Smooth muscle cell (in vitro differentiated cells): ENCODE results near the gene ZBTB48. TPM values are rescaled to one million over a fixed set of nuclear protein-coding genes. Genes with fewer than 3 reads are reported as not detected.

ENCODE experiments used
- DNase-seq: peaks from one replicate; lab custom pipeline; 2025; ENCODE audit not compliant: unreplicated experiment; lab: John Stamatoyannopoulos, UW
- H2AFZ ChIP-seq: fragments of 200-600 bp; sonication (generic); 2 replicates; pipeline ENCODE4 v1.6.0; 2016; ENCODE audit warnings: antibody characterized with exemption, low read depth, mild to moderate bottlenecking
- H3F3A ChIP-seq: fragments of 200-600 bp; sonication (generic); 2 replicates; pipeline ENCODE4 v1.6.0; 2017; ENCODE audit warnings: antibody characterized with exemption, low read depth
- H3K27ac ChIP-seq: fragments of 200-600 bp; sonication (generic); 2 replicates; pipeline ENCODE4 v1.5.1; 2016; ENCODE audit warnings: low read depth, mild to moderate bottlenecking
- H3K27me3 ChIP-seq: fragments of 200-600 bp; sonication (generic); 2 replicates; pipeline ENCODE4 v1.6.1; 2016; ENCODE audit warnings: low read depth, mild to moderate bottlenecking
- H3K36me3 ChIP-seq: fragments of 200-600 bp; sonication (generic); 2 replicates; pipeline ENCODE4 v1.5.1; 2016; ENCODE audit warnings: low read depth
- H3K4me1 ChIP-seq: fragments of 200-600 bp; sonication (generic); 2 replicates; pipeline ENCODE4 v1.5.1; 2016; ENCODE audit warnings: low read depth
- H3K4me2 ChIP-seq: fragments of 200-600 bp; sonication (generic); 2 replicates; pipeline ENCODE4 v1.6.0; 2016; ENCODE audit warnings: mild to moderate bottlenecking
- H3K4me3 ChIP-seq: fragments of 200-600 bp; sonication (generic); 2 replicates; pipeline ENCODE4 v1.5.1; 2016; ENCODE audit warnings: mild to moderate bottlenecking
- H3K79me2 ChIP-seq: fragments of 200-600 bp; sonication (generic); 2 replicates; pipeline ENCODE4 v1.6.0; 2016; ENCODE audit warnings: low read depth, mild to moderate bottlenecking
- H3K9ac ChIP-seq: fragments of 200-600 bp; sonication (generic); 2 replicates; pipeline ENCODE4 v1.6.0; 2016; ENCODE audit warnings: low read depth
- H3K9me3 ChIP-seq: fragments of 200-600 bp; sonication (generic); replicated peaks from 2 replicates; pipeline ENCODE4 v1.5.1; 2016; ENCODE audit warnings: low read depth
- H4K20me1 ChIP-seq: fragments of 200-600 bp; sonication (generic); 2 replicates; pipeline ENCODE4 v1.6.0; 2016; ENCODE audit warnings: low read depth
- CTCF ChIP-seq: fragments of 200-600 bp; sonication (generic); IDR thresholded peaks from 2 replicates; pipeline ENCODE4 v1.5.1; 2017; ENCODE audit warnings: borderline replicate concordance, mild to moderate bottlenecking, antibody characterized with exemption; ENCODE audit not compliant: insufficient read depth, poor library complexity, severe bottlenecking
- WGBS: methylation state at CpG from one replicate; pipeline ENCODE4 v1.1.7; 2016; ENCODE audit warnings: low lambda C conversion rate; 5-methylcytosine and 5-hydroxymethylcytosine counted together
- polyA plus RNA-seq: library from polyadenylated mRNA; unstranded; fragments of >200 nt; fragmentation: Nextera tagmentation; extraction: Ambion mirVana; gene quantifications from 2 replicates; pipeline ENCODE4 v1.2.1, GENCODE V29; 2016
- total RNA-seq: library from RNA; depleted of rRNA; stranded (reverse); fragments of >200 nt; gene quantifications from 2 replicates; pipeline ENCODE4 v1.2.3, GENCODE V29; 2014

ZBTB48 gene
- total and polyA plus RNA-seq, 2 experiments from 2014 or later = 9.7 to 16.3 TPM

GRCh38 chr1:6586404-6586816 is 6.6 kb downstream of the ZBTB48 start:
- no peak for TF ChIP-seq CTCF
- Histone ChIP-seq H3K36me3 (no peaks in the 10 kb centered on the region), H3K79me2 (peaks cover 4% of the 10 kb centered on the region), H4K20me1 (peaks cover 17% of the 10 kb centered on the region), H3F3A (no peaks in the 10 kb centered on the region), H2AFZ (no peak overlapping the region), H3K9me3 (no peaks in the 10 kb centered on the region), H3K27me3 (no peaks in the 10 kb centered on the region), H3K27ac (no peak overlapping the region), H3K4me3 (no peak overlapping the region), H3K4me2 (no peak overlapping the region), H3K9ac (no peak overlapping the region), H3K4me1 (no peaks in the 10 kb centered on the region)
- DNase-seq = no peak
- WGBS = 95% methylated on average over 8 of the region's 11 CpGs

DNA sequence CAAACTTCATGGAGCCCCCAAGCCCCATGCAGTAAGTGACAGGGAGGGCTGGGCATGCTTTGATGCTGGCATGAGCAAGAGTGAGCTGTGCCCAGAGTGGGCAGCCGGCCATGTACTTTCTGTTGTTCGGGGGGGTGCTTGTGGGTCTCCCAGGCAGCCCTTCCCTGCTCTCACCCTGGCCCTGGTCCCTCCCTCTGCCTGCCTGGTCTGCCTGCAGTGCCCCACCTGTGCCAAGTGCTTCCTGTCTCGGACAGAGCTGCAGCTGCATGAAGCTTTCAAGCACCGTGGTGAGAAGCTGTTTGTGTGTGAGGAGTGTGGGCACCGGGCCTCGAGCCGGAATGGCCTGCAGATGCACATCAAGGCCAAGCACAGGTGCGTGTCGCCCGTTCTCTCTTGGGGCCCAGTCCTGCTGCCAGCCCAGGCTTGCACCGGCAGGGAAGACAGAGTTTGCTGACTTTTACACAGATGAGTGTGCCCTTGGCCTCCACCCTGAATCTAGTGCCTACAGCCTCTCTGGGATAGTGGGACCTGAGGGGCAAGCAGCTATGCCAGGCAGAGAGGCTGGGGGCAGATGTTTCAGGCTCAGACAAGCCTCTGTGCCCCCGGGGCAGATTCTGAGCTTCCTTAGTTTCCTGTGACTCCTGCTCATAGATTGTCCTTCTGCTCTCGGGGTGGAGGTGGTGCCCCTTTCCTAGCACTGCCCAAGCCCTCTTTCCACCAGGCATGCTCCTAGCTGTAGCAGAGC is 7.6 kb downstream of the ZBTB48 start:
- Histone ChIP-seq H3K27me3 (no peaks in the 10 kb centered on the region), H3K9me3 (no peaks in the 10 kb centered on the region), H3K79me2 (peaks cover 4% of the 10 kb centered on the region), H3K4me1 (no peaks in the 10 kb centered on the region), H3K4me2 (no peak overlapping the region), H4K20me1 (peaks cover 21% of the 10 kb centered on the region), H3F3A (no peaks in the 10 kb centered on the region), H2AFZ (no peak overlapping the region), H3K36me3 (no peaks in the 10 kb centered on the region), H3K4me3 (no peak overlapping the region), H3K27ac (no peak overlapping the region), H3K9ac (no peak overlapping the region)
- no peak for TF ChIP-seq CTCF
- DNase-seq = no peak
- WGBS = 92% methylated on average over 13 of the region's 13 CpGs

GRCh38 chr1:6588128-6588892 is 8.5 kb downstream of the ZBTB48 start:
- H3K36me3 ChIP-seq = no peaks in the 10 kb centered on the region
- no peaks in the 10 kb centered on the region for H3K27me3 ChIP-seq
- H3K9ac ChIP-seq = no peak overlapping the region
- no peaks in the 10 kb centered on the region for H3K9me3 ChIP-seq
- H3F3A ChIP-seq = no peaks in the 10 kb centered on the region
- H3K79me2 ChIP-seq = no peaks in the 10 kb centered on the region
- H4K20me1 ChIP-seq = peaks cover 23% of the 10 kb centered on the region
- no peak for TF ChIP-seq CTCF
- no peak overlapping the region for H3K4me3 ChIP-seq
- no peaks in the 10 kb centered on the region for H3K4me1 ChIP-seq
- 91% methylated on average over 25 of the region's 25 CpGs for WGBS
- H3K27ac ChIP-seq = no peak overlapping the region
- H2AFZ ChIP-seq = no peak overlapping the region
- H3K4me2 ChIP-seq = no peak overlapping the region
- DNase-seq = no peak
